DMS53 treated with DMSO at 0.1 percent for 48 hours (cell line): ENCODE results near the gene RBMS3.

Experiments used
- DNase-seq: peaks from one replicate; lab custom pipeline; 2025; ENCODE audit not compliant: unreplicated experiment; lab: John Stamatoyannopoulos, UW

The RBMS3 gene

GRCh38 chr3:29914861-29915524 is 634.1 kb downstream of the RBMS3 start:
- no peak for DNase-seq

DNA sequence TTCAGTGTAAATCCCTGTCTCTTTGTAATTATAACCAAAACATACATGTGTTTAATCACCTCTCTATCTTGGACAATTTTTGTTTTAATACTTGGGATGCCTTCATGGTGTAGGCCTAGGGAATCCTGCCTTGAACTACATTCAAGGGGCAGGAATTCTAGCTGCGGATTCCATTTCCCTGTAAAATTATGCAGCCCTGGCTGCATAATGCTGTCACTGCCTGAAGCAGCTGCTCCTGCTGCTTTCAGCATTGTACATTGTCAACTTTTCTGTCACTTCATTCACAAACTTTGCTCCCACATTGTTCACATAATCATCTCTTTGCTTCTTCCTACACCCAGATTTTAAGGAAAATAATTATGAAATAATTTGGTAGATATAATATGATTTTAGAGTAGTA is 638.7 kb downstream of the RBMS3 start:
- no peak for DNase-seq

- no peak for DNase-seq
These were observed 642.3 kb downstream of the RBMS3 start for GRCh38 chr3:29922992-29923746.

DNA sequence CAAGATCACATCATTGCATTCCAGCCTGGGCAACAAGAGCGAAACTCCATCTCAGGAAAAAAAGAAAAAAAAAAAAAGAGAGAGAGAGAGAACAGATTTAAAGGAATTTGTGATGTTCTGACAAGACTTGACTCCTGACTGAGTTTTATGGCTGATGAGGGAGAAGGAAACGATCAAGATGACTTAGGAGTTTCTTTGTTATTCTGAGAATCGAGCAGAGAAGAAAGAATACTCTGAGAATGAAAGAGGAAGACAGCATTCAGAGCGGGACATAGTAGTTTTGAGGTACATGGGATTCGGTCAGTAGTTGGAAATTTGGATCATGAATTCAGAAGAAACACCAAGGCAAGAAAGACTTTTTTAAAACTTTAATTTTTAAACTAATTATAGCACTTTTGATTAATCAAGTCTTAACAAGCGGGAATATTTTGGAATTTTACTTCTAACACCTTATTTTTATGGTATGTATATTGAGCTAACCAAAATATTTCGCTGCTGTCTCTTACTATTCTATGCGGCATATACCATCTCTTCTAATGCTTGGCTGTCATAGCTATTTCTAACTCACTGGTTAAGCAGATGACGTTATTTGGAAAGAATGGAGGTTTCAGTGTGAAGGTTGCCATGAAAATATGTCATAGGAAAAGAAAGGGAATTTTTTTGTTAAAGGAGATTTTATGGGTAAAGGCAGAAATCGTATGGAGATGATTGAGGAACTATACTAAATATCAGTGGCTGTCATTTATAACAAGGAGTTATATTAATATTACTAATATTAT is 644.1 kb downstream of the RBMS3 start:
- DNase-seq, result no peak

DNA sequence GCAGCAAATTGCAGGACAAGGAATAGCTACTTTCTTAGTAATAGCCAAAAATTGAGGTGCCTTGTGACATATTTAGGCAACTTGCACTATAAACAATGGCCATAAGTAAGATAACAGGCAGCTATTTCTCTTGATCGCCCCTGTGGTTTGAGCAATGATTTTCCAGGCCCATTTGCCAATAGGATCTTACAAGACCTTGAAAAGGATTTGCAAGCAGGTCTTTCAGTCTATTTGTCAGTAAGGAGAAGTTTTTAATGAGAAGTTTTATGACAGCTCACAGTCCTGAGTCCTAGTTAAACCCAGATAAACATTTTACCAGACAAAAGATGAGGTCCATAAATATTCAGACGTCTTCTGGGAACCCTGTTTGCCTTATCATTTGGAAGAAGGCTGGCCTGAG is 645.5 kb downstream of the RBMS3 start:
- DNase-seq, result no peak

DNA sequence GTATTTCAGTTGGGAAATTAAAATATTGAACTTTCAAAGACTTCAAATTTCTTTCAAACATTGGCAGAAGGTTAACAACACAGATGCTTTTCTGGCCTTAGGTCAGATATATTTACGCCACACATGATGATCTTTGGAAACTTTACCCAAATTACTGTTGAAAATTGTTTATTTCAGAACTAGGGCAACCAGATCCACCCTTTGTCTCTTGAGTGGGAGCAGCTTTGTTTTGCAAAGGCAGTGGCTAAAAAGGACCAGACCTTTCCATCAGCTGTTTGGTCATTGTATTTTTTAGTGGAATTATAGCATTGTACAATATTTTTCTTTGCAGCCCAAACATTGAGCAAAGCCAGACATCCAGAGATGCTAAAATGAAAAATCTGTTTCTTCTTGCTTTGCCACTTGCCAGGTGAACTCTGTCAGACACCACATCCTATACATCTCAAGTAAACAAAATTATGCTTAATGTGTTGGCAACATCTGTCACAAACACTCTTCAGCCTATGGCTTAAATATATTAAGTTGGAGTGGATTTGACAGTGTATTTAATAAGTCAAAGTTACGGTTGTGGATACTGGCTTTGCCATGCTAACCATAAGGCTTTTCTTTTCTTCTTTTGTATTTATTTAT is 651.9 kb downstream of the RBMS3 start:
- no peak for DNase-seq

GRCh38 chr3:29933802-29934490 is 653.1 kb downstream of the RBMS3 start:
- no peak for DNase-seq

GRCh38 chr3:29934751-29935150 is 653.9 kb downstream of the RBMS3 start:
- no peak for DNase-seq

DNA sequence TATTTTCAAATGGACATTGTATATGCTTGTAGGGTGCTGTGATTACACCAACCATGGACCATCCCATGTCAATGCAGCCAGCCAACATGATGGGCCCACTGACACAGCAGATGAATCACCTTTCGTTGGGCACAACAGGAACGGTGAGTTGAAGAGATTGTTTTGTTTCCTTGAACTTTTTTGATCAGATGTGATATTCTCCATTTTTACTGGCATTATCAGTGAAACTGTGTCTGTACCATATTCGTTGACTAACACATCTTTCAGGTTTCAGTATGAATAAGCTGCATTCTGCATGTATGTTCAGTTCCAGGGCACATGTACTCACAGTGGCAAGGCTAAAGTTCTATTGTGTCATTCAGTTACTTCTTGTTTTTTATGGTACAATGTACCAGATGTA is 655.2 kb downstream of the RBMS3 start:
- no peak for DNase-seq

DNA sequence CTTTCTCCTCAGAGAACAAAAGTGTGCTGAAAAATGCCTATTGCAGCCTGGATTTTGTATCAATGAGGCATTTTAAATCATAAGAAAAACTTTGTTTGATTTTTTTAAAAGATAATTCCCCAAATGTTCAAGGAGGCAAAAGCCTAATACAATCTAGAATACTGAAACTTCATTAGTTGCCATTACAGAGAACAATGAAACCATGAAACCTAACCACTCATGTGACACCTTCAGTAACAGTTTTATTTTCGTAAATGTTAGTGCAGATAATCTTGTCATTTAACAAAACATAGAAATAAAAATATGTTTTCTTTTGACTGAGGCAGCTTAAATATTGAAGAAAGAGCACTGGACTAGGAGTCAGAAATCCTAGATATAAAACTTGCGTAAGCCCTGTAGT is 655.9 kb downstream of the RBMS3 start:
- no peak for DNase-seq

DNA sequence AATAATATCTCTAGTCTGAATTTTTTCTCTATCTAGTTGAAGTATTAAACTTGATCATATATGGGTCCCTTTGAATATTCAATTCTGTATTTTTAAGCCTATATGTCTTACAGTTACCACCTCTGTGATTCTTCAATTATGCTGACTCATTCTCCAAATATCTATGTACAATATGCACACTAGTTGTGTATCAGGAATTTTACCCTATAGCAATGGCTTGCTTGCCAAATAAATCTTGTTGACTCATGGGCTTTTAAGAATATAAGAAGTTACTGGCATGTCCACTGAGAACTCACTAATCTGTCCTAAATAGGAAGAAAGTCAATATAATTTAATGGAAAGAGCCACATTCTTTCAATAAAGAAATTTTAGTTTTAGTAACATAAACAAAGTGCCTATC is 656.3 kb downstream of the RBMS3 start:
- no peak for DNase-seq

GRCh38 chr3:29940759-29941323 is 660.0 kb downstream of the RBMS3 start:
- DNase-seq, result no peak

GRCh38 chr3:29942297-29942696 is 661.4 kb downstream of the RBMS3 start:
- DNase-seq, result no peak

GRCh38 chr3:29949131-29949530 is 668.3 kb downstream of the RBMS3 start:
- no peak for DNase-seq

- no peak for DNase-seq
These were observed 669.2 kb downstream of the RBMS3 start for GRCh38 chr3:29949940-29950616.

DNA sequence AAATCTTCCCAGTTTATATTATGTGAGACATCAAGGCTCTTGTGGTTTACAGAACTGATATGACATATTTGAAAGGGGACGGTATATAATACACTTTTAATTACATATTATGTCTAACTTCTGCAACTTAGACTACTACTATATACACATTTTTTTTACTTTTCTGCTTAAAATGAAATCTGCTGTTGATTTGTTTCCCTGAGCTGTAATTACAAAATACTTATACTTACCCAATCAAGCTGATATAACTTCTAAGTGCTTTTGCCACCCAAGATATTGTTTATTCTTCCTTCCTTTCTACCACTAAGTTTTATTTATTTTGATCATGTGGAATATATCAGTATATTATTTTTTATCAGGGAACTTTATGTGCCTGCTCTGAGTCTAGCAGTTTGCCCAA is 671.6 kb downstream of the RBMS3 start:
- DNase-seq, result no peak

GRCh38 chr3:29955413-29955812 is 674.5 kb downstream of the RBMS3 start:
- no peak for DNase-seq

GRCh38 chr3:29958816-29959215 is 677.9 kb downstream of the RBMS3 start:
- no peak for DNase-seq

- DNase-seq, result no peak
These were observed 691.0 kb downstream of the RBMS3 start for GRCh38 chr3:29971895-29972294.
